Right ventricle myocardium superior (tissue), 1 donor: Measurements from ENCODE around the gene STXBP6. TPM values are rescaled to one million over a fixed set of nuclear protein-coding genes. Genes with fewer than 3 reads are reported as not detected.
"Not testable (repeated sequence)": the region's sequence is repeated elsewhere in the genome, so short reads cannot be mapped to it uniquely, and the experiment has no call there.

Experiments
- ATAC-seq: fragments of 200-7000 bp; cut with Tn5 transposase; one replicate; pipeline ENCODE4 v1.9.1; 2020; ENCODE audit warnings: mild to moderate bottlenecking; ENCODE audit not compliant: poor library complexity
- DNase-seq: peaks from one replicate; pipeline ENCODE4 v3.0.0-alpha.2; 2020
- intact Hi-C: fragments of 100-400 bp; cut with DNase I; formaldehyde crosslinking; loops from one replicate; pipeline ENCODE4 v1.11.2; 2022
- total RNA-seq: library from RNA; stranded (reverse); fragmentation: NEBNext Ultra II Directional; extraction: Animal tissue kit (Norgen Biotek cat#: 25700); gene quantifications from one replicate; pipeline ENCODE4 v1.2.1, GENCODE V29; 2021
- donor health status: DM: no; HTN: yes; CAD: no; lungs with severe emphysema.

The STXBP6 gene
- total RNA-seq, 1 donor from 2014 or later = 39.8 TPM

DNA sequence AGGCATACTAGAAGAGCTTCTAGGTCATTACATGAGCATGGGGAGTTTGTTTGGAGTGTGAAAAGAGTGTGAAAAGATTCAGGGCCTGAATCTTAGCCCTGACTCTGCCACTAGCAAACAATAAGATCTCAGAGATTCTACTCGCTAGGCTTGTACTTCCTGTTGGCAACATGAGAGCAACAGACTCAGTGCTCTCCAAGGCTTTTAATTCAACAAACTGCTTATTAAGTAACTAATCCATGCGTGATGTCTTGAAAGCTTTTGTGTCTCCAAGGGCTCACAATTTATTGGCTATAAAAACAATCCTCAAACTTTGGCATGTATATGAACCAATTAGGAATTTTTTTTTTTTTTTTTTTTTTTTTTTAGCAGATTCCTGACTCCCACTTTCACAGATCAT is 105.1 kb downstream of the STXBP6 start:
- intact Hi-C loops = no loop called here
- ATAC-seq (no peak), DNase-seq (no peak)

DNA sequence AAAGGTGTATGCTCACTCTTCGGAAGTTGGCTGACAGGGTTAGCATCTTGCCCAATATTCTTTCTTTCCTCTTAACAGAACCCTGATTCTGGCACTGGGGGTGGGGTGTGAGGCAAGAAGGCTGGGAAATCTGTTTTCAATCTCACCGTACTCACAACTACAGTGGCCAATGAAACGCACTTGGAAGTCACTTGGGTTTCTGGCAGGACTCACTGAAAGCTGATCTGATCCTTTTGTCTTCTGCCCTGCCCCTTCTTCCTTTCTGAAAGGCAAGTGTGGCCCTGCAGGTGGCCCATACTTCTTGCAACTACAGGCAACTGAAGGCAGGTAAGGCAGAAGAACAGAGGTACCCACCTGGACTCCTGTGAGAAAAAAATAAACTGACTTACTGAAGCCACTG is 106.9 kb downstream of the STXBP6 start:
- DNase-seq = peak; percentile 46
- ATAC-seq = peak; percentile 59
- intact Hi-C loops = no loop called here

DNA sequence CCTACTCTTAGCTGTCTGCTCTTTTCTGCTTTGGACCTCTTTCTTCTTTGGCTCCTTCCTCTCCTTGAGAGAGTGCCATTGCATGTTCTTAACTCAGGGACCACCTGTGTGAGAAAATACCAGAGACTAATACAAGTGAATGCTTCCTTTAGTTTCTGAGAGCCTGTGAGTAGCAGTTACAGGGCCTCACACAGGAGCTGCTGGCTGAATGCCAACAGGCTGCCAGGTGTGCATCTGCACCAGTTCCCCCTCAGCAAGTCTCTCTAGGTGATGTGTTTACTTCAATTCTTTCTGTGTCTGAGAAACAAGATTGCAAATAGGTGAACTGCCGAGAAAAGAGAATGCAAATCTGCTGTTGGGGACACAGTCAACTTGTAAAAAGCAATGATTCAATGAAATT is 108.2 kb downstream of the STXBP6 start:
- no peak for ATAC-seq
- peak; percentile 40 for DNase-seq
- intact Hi-C loops = no loop called here

GRCh38 chr14:24940213-24940783 is 109.6 kb downstream of the STXBP6 start:
- DNase-seq = no peak
- intact Hi-C loops = no loop called here
- ATAC-seq = peak; percentile 63

GRCh38 chr14:24938593-24938992 is 111.4 kb downstream of the STXBP6 start:
- no peak for ATAC-seq
- intact Hi-C loops = no loop called here
- DNase-seq = no peak

DNA sequence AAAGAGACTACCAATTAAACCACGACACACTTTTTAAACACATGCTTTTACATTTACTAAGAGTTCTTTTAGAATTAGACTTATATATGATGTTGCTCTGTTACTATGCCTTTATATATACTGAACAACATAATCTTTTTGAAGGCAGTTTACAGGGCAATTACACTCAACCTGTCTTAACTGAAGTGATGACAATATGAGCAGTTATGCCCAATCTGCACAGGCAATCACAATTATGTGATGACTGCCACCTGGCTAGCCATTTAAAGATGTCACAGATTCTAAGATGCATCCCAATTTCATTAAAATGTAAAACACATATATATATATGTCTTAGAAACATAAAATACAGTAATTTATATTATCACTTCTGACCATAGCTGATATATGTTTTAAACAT is 112.6 kb downstream of the STXBP6 start:
- ATAC-seq = no peak

DNA sequence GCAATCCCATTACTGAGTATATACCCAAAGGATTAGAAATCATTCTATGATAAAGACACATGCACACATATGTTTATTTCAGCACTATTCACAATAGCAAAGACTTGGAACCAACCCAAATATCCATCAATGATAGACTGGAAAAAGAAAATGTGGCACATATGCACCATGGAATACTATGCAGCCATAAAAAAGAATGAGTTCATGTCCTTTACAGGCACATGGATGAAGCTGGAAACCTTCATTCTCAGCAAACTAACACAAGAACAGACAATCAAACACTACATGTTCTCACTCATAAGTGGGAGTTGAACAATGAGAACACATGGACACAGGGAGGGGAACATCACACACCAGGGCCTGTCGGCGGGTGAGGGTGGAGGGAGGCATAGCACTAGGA is 113.2 kb downstream of the STXBP6 start:
- DNase-seq = not testable (repeated sequence)

More for the DNA sequence above, 112.6 kb downstream of the STXBP6 start:
- no peak for DNase-seq
- intact Hi-C loops = no loop called here

DNA sequence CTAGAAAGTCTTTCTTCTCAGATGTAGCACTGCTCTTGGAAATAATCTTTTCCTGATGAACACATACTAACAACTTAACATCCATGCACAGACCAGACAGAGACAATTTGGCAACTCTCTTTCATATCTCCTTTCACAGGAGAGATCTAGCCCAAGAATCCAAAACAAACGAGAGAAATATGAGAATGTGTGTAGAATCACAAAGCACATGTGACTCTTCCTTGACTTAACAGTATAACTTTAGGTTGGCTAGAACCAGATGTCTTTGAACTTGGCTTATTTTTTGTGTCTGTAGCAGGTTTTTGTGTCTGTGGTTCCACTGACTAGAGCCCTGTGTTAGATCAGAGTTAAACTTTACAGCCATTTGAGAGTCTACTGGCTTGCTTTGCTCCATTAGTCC is 114.2 kb downstream of the STXBP6 start:
- intact Hi-C loops = no loop called here
- no peak for DNase-seq
- no peak for ATAC-seq

More for the DNA sequence above, 113.2 kb downstream of the STXBP6 start:
- intact Hi-C loops, ATAC-seq: not testable (repeated sequence)

- intact Hi-C loops = no loop called here
- DNase-seq (no peak), ATAC-seq (peak; percentile 54)
These were observed 121.5 kb downstream of the STXBP6 start for GRCh38 chr14:24928386-24928900.

- peak; percentile 52 for ATAC-seq
- DNase-seq = no peak
- intact Hi-C loops = no loop called here
These were observed 122.1 kb downstream of the STXBP6 start for GRCh38 chr14:24927809-24928208.

GRCh38 chr14:24925771-24926374 is 124.1 kb downstream of the STXBP6 start:
- intact Hi-C loops = no loop called here
- ATAC-seq (no peak), DNase-seq (no peak)

DNA sequence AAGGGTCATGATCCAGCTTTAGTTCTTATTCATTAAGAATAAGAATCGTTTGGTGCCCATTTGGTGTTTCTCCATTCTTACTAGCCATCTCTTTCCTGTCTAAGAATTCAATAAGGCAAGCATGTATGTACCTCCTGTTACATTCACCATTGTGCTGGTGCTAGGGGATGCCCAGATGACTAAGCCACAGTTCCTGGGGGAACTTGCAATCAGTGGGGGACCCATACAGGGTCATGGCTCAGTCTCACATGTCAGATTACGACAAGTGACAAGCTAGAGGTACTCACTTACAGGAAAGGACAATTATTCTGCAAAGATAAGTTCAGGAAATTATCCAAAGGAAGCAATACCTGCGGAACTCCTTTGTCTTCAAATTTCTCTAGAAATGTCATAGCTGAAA is 125.4 kb downstream of the STXBP6 start:
- DNase-seq (no peak), ATAC-seq (no peak)
- intact Hi-C loops = no loop called here

- ATAC-seq (no peak), DNase-seq (no peak)
- intact Hi-C loops = no loop called here
These were observed 128.0 kb downstream of the STXBP6 start for GRCh38 chr14:24921903-24922302.

DNA sequence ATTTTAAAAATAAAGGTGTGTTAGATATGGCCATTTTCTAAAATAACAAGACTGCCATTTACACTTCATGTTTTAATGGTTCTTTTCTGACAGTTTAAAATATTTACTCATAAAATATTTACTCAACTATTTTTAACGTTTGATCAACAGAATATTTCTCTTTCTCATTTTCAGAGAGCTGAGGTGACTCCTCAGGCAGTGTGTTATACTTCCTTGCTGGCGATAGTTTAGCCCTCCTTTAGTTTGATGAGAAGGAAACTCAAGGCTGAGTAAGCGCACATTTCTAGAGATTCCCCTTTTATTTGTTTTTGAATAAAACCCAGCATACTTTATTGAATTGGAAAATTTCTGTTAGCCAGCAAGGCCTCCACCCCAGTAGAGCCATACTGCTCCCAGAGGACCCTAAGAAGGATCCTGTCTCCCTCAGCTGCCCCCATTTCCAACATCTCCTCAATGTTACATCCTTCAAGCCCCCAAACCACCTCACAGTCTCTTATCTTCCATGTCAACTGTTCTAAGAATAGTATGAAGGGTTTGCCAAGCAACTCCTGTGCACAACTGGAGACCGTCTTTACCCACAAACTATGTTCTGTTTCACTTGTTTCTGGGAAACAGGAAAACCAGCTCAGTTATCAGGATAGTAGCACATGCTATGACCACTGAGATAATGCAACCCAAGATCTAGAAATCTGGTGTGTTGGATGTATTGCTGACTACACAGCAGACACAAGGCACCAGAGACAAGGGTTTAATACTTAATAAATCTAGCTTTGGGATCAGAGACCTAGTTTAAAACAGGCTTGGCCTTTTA is 129.5 kb downstream of the STXBP6 start:
- DNase-seq (no peak), ATAC-seq (peak; percentile 41)
- intact Hi-C loops = no loop called here

DNA sequence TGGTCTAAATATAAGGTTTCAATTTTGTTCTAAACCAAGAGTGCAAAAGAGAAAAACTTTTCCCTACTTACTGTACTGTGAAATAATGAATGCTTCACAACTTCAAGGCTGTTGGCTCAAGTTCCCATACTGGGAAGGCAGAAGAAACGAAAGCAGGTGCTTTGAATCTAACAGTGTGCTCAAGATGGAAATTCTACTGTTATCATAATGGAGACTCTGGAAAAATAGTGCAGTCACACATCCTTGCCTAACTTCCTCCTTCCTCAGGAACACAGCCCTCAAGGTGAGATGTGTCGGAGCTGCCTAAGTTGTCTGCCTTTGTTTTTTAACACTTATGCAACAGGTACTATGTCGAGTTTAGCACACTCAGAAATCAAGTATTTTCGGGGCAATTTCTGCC is 131.1 kb downstream of the STXBP6 start:
- intact Hi-C loops = no loop called here
- ATAC-seq (no peak), DNase-seq (no peak)

DNA sequence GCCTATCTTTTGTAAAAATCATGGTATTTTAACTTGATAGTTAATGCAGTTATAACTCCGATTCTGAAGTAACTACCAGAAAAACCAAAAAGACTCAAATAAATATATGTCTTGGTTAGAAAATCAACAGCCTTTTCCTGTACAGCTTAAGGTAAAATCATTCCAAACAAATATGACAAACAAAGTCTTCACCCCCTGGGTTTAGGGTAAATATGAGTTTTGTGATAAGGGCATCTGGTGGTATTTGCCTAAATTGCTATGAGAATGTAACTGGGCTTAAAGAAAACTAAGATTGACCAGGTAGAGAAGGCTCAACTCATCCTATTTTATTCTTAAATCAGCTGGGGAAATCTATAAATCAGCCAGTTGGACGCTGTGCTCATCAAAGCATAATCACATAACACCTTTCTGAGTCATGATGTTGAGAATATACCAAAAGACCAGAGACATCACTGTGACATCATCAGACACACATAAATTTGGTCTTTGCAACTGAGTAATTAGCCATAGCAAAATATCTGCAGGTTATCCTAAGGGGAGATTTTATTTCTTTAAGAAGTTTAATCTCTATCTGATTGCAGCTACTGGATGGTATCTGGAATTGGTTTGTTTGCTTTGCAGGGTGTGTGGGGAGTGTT is 133.9 kb downstream of the STXBP6 start:
- DNase-seq (no peak), ATAC-seq (no peak)
- intact Hi-C loops = no loop called here

- DNase-seq = no peak
- no peak for ATAC-seq
- intact Hi-C loops = no loop called here
These were observed 134.5 kb downstream of the STXBP6 start for GRCh38 chr14:24915403-24915921.

GRCh38 chr14:24913746-24914145 is 136.2 kb downstream of the STXBP6 start:
- DNase-seq (no peak), ATAC-seq (no peak)
- intact Hi-C loops = no loop called here

GRCh38 chr14:24913021-24913420 is 136.9 kb downstream of the STXBP6 start:
- intact Hi-C loops = no loop called here
- ATAC-seq = no peak
- DNase-seq = no peak
